HUES64 (cell line): ENCODE measurements around the gene HPSE2.

ENCODE experiments used
- H3K27ac ChIP-seq: 2 replicates; pipeline ENCODE4 v1.7.0; 2013; ENCODE audit warnings: low read depth, low read length, inconsistent platforms
- H3K27me3 ChIP-seq: 2 replicates; pipeline ENCODE4 v1.6.1; 2013; ENCODE audit warnings: mild to moderate bottlenecking, low read length; ENCODE audit not compliant: insufficient read depth
- H3K36me3 ChIP-seq: 2 replicates; pipeline ENCODE4 v1.6.1; 2013; ENCODE audit warnings: mild to moderate bottlenecking, low read length; ENCODE audit not compliant: insufficient read depth
- H3K4me1 ChIP-seq: 2 replicates; pipeline ENCODE4 v1.6.1; 2013; ENCODE audit warnings: mild to moderate bottlenecking, low read length, moderate library complexity; ENCODE audit not compliant: insufficient read depth
- H3K4me3 ChIP-seq: 2 replicates; pipeline ENCODE4 v1.5.1; 2013; ENCODE audit warnings: mild to moderate bottlenecking, low read length, moderate library complexity
- H3K9ac ChIP-seq: 2 replicates; pipeline ENCODE4 v1.6.1; 2013; ENCODE audit warnings: mild to moderate bottlenecking, low read depth, low read length
- H3K9me3 ChIP-seq: 2 replicates; pipeline ENCODE4 v1.6.1; 2013; ENCODE audit warnings: low read depth, low read length; ENCODE audit not compliant: insufficient read depth
- WGBS: fragments of 150-250, 120-280 bp; methylation state at CpG from one replicate; pipeline ENCODE4 v1.1.7; 2013; ENCODE audit warnings: missing lambda C conversion rate; 5-methylcytosine and 5-hydroxymethylcytosine counted together

Gene HPSE2

GRCh38 chr10:98886686-98887085, 349.0 kb downstream of the HPSE2 start:
- H3K9me3 ChIP-seq = no peaks in the 10 kb centered on the region
- WGBS = 96% methylated on average over 1 of the region's 1 CpG
- no peak overlapping the region for H3K9ac ChIP-seq
- no peaks in the 10 kb centered on the region for H3K4me1 ChIP-seq
- H3K36me3 ChIP-seq = no peaks in the 10 kb centered on the region
- H3K27me3 ChIP-seq = no peaks in the 10 kb centered on the region
- H3K4me3 ChIP-seq = no peak overlapping the region
- no peak overlapping the region for H3K27ac ChIP-seq

- Histone ChIP-seq H3K4me1 (no peaks in the 10 kb centered on the region), H3K9me3 (no peaks in the 10 kb centered on the region), H3K27me3 (no peaks in the 10 kb centered on the region), H3K4me3 (no peak overlapping the region), H3K9ac (no peak overlapping the region), H3K36me3 (no peaks in the 10 kb centered on the region), H3K27ac (no peak overlapping the region)
Measured at GRCh38 chr10:98885378-98885777, 350.3 kb downstream of the HPSE2 start.

DNA sequence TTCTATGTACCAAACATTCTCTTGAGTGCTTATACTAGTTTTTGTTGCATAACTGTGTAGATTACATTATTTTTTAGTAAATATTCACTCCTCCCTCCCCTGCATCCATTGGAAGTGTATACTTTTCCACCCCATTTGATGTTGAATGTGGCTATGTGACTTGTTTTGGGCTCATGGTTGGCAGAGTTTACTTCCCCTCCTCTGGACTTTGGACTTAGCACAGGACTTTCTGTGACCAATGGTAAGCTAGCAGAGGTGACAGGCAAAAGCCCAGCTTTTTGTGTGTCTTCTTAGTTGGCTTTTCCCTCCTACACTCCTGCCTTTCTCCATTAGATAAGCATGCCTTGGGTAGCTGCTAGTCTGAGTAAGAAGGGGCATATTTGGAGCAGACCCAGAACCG, 353.9 kb downstream of the HPSE2 start:
- no peaks in the 10 kb centered on the region for H3K36me3 ChIP-seq
- H3K9me3 ChIP-seq = no peaks in the 10 kb centered on the region
- no peak overlapping the region for H3K4me3 ChIP-seq
- H3K27ac ChIP-seq = no peak overlapping the region
- no peaks in the 10 kb centered on the region for H3K4me1 ChIP-seq
- no peaks in the 10 kb centered on the region for H3K27me3 ChIP-seq
- 97% methylated on average over 1 of the region's 1 CpG for WGBS
- H3K9ac ChIP-seq = no peak overlapping the region

- Histone ChIP-seq H3K4me1 (no peaks in the 10 kb centered on the region), H3K27ac (no peak overlapping the region), H3K9ac (no peak overlapping the region), H3K27me3 (no peaks in the 10 kb centered on the region), H3K9me3 (no peaks in the 10 kb centered on the region), H3K36me3 (no peaks in the 10 kb centered on the region), H3K4me3 (no peak overlapping the region)
- 91% methylated on average over 2 of the region's 2 CpGs for WGBS
Measured at GRCh38 chr10:98880971-98881370, 354.7 kb downstream of the HPSE2 start.

DNA sequence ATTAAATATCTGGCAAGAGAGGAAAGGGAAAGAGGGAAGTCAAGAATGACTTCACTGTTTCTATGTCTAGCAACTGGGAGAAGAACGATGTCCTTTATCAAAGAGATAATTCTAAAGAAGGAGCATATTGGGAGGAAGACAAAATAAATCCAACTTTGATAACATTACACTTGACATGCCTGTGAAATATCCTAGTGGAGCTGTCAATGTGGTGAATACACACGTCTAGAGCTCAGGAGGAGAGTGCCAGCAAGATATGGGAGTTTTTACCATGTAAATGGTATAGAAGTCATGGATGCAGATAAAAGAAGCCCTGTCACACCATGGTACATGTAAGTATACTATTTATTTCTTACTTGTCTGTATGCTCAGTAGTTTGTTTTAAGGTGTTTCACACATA, 356.7 kb downstream of the HPSE2 start:
- Histone ChIP-seq H3K9me3 (no peaks in the 10 kb centered on the region), H3K27me3 (no peaks in the 10 kb centered on the region), H3K4me1 (no peaks in the 10 kb centered on the region), H3K27ac (no peak overlapping the region), H3K36me3 (no peaks in the 10 kb centered on the region), H3K4me3 (no peak overlapping the region), H3K9ac (no peak overlapping the region)
- 85% methylated on average over 2 of the region's 2 CpGs for WGBS

GRCh38 chr10:98878418-98878817, 357.2 kb downstream of the HPSE2 start:
- Histone ChIP-seq H3K27ac (no peak overlapping the region), H3K9ac (no peak overlapping the region), H3K4me1 (no peaks in the 10 kb centered on the region), H3K36me3 (no peaks in the 10 kb centered on the region), H3K4me3 (no peak overlapping the region), H3K27me3 (no peaks in the 10 kb centered on the region), H3K9me3 (no peaks in the 10 kb centered on the region)
- WGBS = 86% methylated on average over 1 of the region's 2 CpGs

DNA sequence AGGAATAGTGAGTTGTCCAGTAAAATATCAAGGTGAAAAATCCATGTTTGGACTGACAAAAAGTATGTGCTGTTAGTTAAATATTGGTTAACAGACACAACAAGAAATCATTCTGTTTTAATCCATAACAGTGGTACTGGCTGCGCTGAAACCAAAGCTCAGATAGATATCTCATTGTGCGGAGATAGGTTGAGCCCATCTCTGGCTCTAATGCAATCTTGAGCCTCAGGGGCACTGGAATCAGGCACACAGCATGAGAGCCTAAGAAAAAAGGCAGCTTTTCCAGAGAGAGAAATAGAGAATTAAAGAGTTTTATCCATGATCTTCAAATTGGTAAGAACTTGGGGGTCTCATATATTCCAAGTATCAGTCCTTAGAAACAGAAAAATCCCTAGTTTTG, 373.7 kb downstream of the HPSE2 start:
- no peak overlapping the region for H3K27ac ChIP-seq
- H3K4me1 ChIP-seq = no peaks in the 10 kb centered on the region
- H3K9ac ChIP-seq = no peak overlapping the region
- no peaks in the 10 kb centered on the region for H3K36me3 ChIP-seq
- 96% methylated on average over 2 of the region's 2 CpGs for WGBS
- no peaks in the 10 kb centered on the region; the same call in 1 of the 2 replicates for H3K9me3 ChIP-seq
- no peaks in the 10 kb centered on the region for H3K27me3 ChIP-seq
- no peak overlapping the region for H3K4me3 ChIP-seq

- Histone ChIP-seq H3K9ac (no peak overlapping the region), H3K27ac (no peak overlapping the region), H3K36me3 (no peaks in the 10 kb centered on the region), H3K27me3 (no peaks in the 10 kb centered on the region), H3K4me1 (peaks cover 3% of the 10 kb centered on the region; the same call in 1 of the 2 replicates), H3K4me3 (no peak overlapping the region), H3K9me3 (no peaks in the 10 kb centered on the region)
- no CpG with 5 or more reads among the region's 2 CpGs for WGBS
Measured at GRCh38 chr10:98858525-98858924, 377.1 kb downstream of the HPSE2 start.

DNA sequence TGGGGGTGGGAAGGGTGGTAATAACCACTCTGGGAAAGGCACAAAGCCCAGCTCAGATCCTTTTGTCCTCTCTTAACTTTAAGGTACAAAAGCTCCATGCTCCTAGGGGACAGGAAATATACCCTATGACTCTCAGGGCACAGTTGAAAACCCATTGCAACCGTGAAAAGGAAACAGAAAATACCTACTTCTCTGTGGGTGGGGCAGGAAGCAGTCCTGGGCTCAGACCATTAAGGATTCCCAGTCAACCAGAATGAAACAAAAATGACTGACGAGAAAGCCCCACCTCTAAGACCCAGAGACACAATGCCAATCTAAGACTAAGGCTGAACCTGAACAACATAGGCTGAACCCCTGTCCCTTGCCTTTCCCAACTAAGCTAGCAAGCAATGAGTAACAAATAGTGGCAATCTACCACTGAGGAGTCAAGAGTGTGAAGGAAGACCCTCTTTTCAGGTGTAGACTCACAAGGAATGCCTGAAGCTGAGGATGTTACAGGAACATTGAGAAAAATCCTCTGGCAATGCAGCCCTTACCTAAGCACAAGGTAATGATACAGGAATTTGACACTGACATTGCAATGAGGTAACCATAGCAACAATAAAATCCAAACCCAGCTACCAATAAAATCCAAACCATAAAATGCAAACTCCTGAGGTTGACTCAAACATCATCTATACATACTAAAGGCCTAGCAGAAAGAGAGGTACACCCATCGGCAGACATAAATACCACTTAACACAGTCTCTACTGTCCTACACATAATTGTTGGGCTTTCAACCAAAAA, 380.1 kb downstream of the HPSE2 start:
- 83% methylated on average over 3 of the region's 3 CpGs for WGBS
- Histone ChIP-seq H3K4me3 (no peak overlapping the region), H3K9me3 (no peaks in the 10 kb centered on the region), H3K27ac (no peak overlapping the region), H3K4me1 (peaks cover 3% of the 10 kb centered on the region; the same call in 1 of the 2 replicates), H3K27me3 (no peaks in the 10 kb centered on the region), H3K36me3 (no peaks in the 10 kb centered on the region), H3K9ac (no peak overlapping the region)

GRCh38 chr10:98852686-98853085, 383.0 kb downstream of the HPSE2 start:
- no peaks in the 10 kb centered on the region for H3K9me3 ChIP-seq
- WGBS = no CpG with 5 or more reads among the region's 1 CpG
- no peaks in the 10 kb centered on the region for H3K36me3 ChIP-seq
- peaks cover 3% of the 10 kb centered on the region; the same call in 1 of the 2 replicates for H3K4me1 ChIP-seq
- H3K9ac ChIP-seq = no peak overlapping the region
- H3K4me3 ChIP-seq = no peak overlapping the region
- H3K27ac ChIP-seq = no peak overlapping the region
- no peaks in the 10 kb centered on the region for H3K27me3 ChIP-seq

- WGBS = 88% methylated on average over 2 of the region's 2 CpGs
- Histone ChIP-seq H3K36me3 (no peaks in the 10 kb centered on the region), H3K9me3 (no peaks in the 10 kb centered on the region)
Measured at GRCh38 chr10:98848361-98848760, 387.3 kb downstream of the HPSE2 start.

GRCh38 chr10:98846787-98847186, 388.9 kb downstream of the HPSE2 start:
- Histone ChIP-seq H3K4me3 (no peak overlapping the region), H3K36me3 (no peaks in the 10 kb centered on the region), H3K27me3 (no peaks in the 10 kb centered on the region), H3K9ac (no peak overlapping the region), H3K4me1 (no peaks in the 10 kb centered on the region), H3K9me3 (no peaks in the 10 kb centered on the region), H3K27ac (no peak overlapping the region)
- 91% methylated on average over 1 of the region's 2 CpGs for WGBS

More at GRCh38 chr10:98848361-98848760, 387.3 kb downstream of the HPSE2 start:
- no peaks in the 10 kb centered on the region for H3K4me1 ChIP-seq
- H3K4me3 ChIP-seq = no peak overlapping the region
- no peak overlapping the region for H3K27ac ChIP-seq
- H3K27me3 ChIP-seq = no peaks in the 10 kb centered on the region
- no peak overlapping the region for H3K9ac ChIP-seq
